ENCODE results near the gene HECA.

The HECA gene

DNA sequence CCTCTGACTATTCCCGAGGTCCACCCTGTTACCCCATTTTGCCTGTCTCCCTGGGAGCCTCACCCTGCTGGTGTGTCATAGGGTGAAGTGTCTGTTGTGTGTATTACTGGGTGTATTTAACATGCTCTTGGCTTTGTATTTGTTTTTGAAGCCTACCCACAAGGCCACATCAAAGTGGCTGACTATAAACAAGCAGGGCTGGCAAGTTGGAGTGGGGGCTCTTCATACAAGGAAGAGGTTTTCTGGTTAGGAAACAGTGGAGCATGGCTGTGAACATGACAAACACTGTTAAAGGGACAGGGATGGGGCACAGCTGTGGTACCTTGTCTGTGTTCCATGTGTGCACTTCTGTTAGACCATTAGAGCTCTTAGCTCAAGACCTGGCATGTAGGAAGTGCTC, 26.3 kb downstream of the HECA start:
- TF ChIP-seq, protein P1, sequence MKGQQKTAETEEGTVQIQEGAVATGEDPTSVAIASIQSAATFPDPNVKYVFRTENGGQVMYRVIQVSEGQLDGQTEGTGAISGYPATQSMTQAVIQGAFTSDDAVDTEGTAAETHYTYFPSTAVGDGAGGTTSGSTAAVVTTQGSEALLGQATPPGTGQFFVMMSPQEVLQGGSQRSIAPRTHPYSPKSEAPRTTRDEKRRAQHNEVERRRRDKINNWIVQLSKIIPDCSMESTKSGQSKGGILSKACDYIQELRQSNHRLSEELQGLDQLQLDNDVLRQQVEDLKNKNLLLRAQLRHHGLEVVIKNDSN (IDR thresholded peaks at IDR 0.05) = no peak
- no peak for TF ChIP-seq CEBPB (IDR thresholded peaks at IDR 0.05)
- TF ChIP-seq FOXM1 (IDR thresholded peaks at IDR 0.05; ENCODE audit: borderline replicate concordance, low read depth) = no peak

DNA sequence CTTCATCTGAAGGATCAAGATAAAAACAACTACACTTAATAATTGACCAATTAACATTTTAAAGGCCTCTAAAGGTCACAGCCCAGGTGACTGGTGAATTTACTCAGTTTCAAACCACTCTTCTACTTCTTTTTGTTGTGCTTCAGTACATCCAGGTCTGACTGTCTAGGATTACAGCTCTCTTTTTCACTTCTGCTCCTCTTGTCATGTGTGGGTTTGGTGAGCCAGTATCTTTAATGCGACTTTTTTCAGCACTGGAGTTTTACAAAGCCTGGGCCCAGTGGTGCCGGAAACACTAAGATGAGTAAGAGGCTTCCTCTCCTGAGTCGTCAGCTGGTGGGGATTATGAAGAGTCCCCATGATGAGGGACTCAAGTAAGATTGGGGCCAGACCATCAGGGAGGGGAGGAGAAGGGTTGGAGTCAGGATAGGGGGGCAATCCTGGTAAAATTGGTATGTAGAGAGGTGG, 27.0 kb downstream of the HECA start:
- TF ChIP-seq NFIC (IDR thresholded peaks at IDR 0.05) (no peak), TEAD4 (IDR thresholded peaks at IDR 0.05) (no peak), EP300 (IDR thresholded peaks at IDR 0.05; ENCODE audit: borderline replicate concordance) (no peak), CEBPB (IDR thresholded peaks at IDR 0.05) (no peak), CREB1 (IDR thresholded peaks at IDR 0.05; ENCODE audit: low read depth) (no peak), FOXM1 (IDR thresholded peaks at IDR 0.05; ENCODE audit: borderline replicate concordance, low read depth) (no peak), TAF1 (IDR thresholded peaks at IDR 0.05; ENCODE audit: low read depth) (no peak), EGR1 (IDR thresholded peaks at IDR 0.05) (no peak)
- TF ChIP-seq, protein P2, sequence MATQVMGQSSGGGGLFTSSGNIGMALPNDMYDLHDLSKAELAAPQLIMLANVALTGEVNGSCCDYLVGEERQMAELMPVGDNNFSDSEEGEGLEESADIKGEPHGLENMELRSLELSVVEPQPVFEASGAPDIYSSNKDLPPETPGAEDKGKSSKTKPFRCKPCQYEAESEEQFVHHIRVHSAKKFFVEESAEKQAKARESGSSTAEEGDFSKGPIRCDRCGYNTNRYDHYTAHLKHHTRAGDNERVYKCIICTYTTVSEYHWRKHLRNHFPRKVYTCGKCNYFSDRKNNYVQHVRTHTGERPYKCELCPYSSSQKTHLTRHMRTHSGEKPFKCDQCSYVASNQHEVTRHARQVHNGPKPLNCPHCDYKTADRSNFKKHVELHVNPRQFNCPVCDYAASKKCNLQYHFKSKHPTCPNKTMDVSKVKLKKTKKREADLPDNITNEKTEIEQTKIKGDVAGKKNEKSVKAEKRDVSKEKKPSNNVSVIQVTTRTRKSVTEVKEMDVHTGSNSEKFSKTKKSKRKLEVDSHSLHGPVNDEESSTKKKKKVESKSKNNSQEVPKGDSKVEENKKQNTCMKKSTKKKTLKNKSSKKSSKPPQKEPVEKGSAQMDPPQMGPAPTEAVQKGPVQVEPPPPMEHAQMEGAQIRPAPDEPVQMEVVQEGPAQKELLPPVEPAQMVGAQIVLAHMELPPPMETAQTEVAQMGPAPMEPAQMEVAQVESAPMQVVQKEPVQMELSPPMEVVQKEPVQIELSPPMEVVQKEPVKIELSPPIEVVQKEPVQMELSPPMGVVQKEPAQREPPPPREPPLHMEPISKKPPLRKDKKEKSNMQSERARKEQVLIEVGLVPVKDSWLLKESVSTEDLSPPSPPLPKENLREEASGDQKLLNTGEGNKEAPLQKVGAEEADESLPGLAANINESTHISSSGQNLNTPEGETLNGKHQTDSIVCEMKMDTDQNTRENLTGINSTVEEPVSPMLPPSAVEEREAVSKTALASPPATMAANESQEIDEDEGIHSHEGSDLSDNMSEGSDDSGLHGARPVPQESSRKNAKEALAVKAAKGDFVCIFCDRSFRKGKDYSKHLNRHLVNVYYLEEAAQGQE (IDR thresholded peaks at IDR 0.05; ENCODE audit: low read depth) = no peak
- TF ChIP-seq, protein P1 (IDR thresholded peaks at IDR 0.05) = no peak
- TF ChIP-seq, protein P3, sequence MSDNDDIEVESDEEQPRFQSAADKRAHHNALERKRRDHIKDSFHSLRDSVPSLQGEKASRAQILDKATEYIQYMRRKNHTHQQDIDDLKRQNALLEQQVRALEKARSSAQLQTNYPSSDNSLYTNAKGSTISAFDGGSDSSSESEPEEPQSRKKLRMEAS (IDR thresholded peaks at IDR 0.05) = no peak

DNA sequence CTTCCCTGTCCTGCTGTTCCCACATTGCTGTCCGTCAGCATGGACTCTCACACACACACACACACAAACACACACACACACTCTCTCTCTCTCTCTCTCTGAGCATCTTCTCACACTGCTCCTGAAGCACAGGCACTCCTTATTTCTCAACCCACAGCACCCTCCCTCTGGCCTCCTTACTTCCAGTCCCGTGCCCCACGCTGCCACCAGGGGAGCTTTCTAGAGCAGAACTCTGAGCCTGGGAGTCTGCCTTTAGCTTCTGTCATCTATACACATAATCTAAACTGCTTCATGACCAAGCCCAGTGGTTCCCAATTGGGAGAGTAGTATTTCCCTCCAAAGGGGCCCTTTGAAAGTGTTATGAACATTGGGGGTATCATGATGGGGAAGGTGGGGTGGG, 29.1 kb downstream of the HECA start:
- TF ChIP-seq CREB1 (IDR thresholded peaks at IDR 0.05; ENCODE audit: low read depth) (no peak), TEAD4 (IDR thresholded peaks at IDR 0.05) (no peak), TAF1 (IDR thresholded peaks at IDR 0.05; ENCODE audit: low read depth) (no peak), NFIC (IDR thresholded peaks at IDR 0.05) (no peak), EP300 (IDR thresholded peaks at IDR 0.05; ENCODE audit: borderline replicate concordance) (no peak), YY1 (IDR thresholded peaks at IDR 0.05; ENCODE audit: low read depth) (no peak), RAD21 (IDR thresholded peaks at IDR 0.05; ENCODE audit: low read depth) (no peak), TCF12 (IDR thresholded peaks at IDR 0.05; ENCODE audit: low read depth) (no peak), EGR1 (IDR thresholded peaks at IDR 0.05) (no peak), ZBTB7A (IDR thresholded peaks at IDR 0.05; ENCODE audit: low read depth) (no peak), FOXM1 (IDR thresholded peaks at IDR 0.05; ENCODE audit: borderline replicate concordance, low read depth) (no peak), CEBPB (IDR thresholded peaks at IDR 0.05) (no peak)
- TF ChIP-seq, protein P3 (IDR thresholded peaks at IDR 0.05) = no peak
- TF ChIP-seq, protein P2 (IDR thresholded peaks at IDR 0.05; ENCODE audit: low read depth) = no peak
- TF ChIP-seq, protein P1 (IDR thresholded peaks at IDR 0.05) = no peak

DNA sequence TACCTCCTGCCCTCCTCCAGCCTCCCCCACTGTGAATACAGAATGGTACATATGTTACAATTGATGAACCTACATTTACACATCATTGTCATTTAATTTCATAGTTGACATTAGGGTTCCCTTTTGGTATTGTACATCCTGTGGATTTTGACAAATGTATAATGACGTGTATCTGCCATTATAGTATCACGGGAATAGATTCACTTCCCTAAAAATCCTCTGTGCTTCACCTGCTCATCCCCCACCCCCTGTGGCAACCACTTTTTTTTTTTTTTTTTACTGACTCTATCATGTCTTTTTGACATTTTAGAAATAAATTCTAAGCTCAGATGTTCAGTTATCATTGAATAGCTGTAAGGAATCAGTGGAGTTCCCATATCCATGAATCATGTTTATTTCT, 30.4 kb downstream of the HECA start:
- no peak for TF ChIP-seq EGR1 (IDR thresholded peaks at IDR 0.05)
- no peak for TF ChIP-seq ZBTB7A (IDR thresholded peaks at IDR 0.05; ENCODE audit: low read depth)
- TF ChIP-seq FOXM1 (IDR thresholded peaks at IDR 0.05; ENCODE audit: borderline replicate concordance, low read depth) = no peak
- TF ChIP-seq, protein P3 (IDR thresholded peaks at IDR 0.05) = no peak
- TF ChIP-seq, protein P1 (IDR thresholded peaks at IDR 0.05) = no peak

DNA sequence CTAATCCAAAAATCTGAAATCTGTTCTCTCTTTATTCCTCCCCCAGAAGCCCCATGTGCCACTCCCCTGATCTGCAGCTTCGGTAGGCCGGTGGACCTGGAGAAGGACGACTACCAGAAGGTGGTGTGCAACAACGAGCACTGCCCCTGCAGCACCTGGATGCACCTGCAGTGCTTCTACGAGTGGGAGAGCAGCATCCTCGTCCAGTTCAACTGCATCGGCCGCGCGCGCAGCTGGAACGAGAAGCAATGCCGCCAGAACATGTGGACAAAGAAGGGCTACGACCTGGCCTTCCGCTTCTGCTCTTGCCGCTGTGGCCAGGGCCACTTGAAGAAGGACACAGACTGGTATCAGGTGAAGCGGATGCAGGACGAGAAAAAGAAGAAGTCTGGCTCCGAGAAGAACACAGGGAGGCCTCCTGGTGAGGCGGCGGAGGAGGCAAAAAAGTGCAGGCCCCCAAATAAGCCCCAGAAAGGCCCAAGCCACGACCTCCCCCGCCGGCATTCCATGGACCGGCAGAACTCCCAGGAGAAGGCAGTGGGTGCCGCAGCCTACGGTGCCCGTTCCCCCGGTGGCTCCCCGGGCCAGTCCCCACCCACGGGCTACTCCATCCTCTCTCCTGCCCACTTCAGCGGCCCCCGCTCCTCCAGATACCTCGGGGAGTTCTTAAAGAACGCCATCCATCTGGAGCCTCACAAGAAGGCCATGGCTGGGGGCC, 31.5 kb downstream of the HECA start:
- no peak for TF ChIP-seq NFIC (IDR thresholded peaks at IDR 0.05)
- no peak for TF ChIP-seq ZBTB7A (IDR thresholded peaks at IDR 0.05; ENCODE audit: low read depth)
- no peak for TF ChIP-seq EGR1 (IDR thresholded peaks at IDR 0.05)
- no peak for TF ChIP-seq FOXM1 (IDR thresholded peaks at IDR 0.05; ENCODE audit: borderline replicate concordance, low read depth)
- TF ChIP-seq RAD21 (IDR thresholded peaks at IDR 0.05; ENCODE audit: low read depth) = no peak
- TF ChIP-seq TEAD4 (IDR thresholded peaks at IDR 0.05) = no peak
- no peak for TF ChIP-seq TAF1 (IDR thresholded peaks at IDR 0.05; ENCODE audit: low read depth)
- no peak for TF ChIP-seq TCF12 (IDR thresholded peaks at IDR 0.05; ENCODE audit: low read depth)
- TF ChIP-seq, protein P3 (IDR thresholded peaks at IDR 0.05) = no peak
- no peak for TF ChIP-seq CEBPB (IDR thresholded peaks at IDR 0.05)
- TF ChIP-seq EP300 (IDR thresholded peaks at IDR 0.05; ENCODE audit: borderline replicate concordance) = no peak
- no peak for TF ChIP-seq CREB1 (IDR thresholded peaks at IDR 0.05; ENCODE audit: low read depth)
- no peak for TF ChIP-seq YY1 (IDR thresholded peaks at IDR 0.05; ENCODE audit: low read depth)
- TF ChIP-seq, protein P2 (IDR thresholded peaks at IDR 0.05; ENCODE audit: low read depth) = no peak
- TF ChIP-seq, protein P1 (IDR thresholded peaks at IDR 0.05) = no peak

All from Ishikawa (cell line).